Colonic mucosa (tissue), 4 donors: ENCODE measurements around the gene MAST2. TPM values are rescaled to one million over a fixed set of nuclear protein-coding genes. Genes with fewer than 3 reads are reported as not detected.

ENCODE experiments used
- DNase-seq: peaks from one replicate; pipeline ENCODE4 v3.0.0-alpha.2; 2020
- H3K27ac ChIP-seq: fragments of 200-600 bp; one replicate; pipeline ENCODE4 v1.8.0; 2021
- H3K27me3 ChIP-seq: fragments of 200-600 bp; one replicate; pipeline ENCODE4 v1.8.0; 2021
- H3K36me3 ChIP-seq: fragments of 200-600 bp; one replicate; pipeline ENCODE4 v1.8.0; 2021
- H3K4me1 ChIP-seq: fragments of 200-600 bp; one replicate; pipeline ENCODE4 v1.8.0; 2021; ENCODE audit warnings: mild to moderate bottlenecking
- H3K4me3 ChIP-seq: fragments of 200-600 bp; one replicate; pipeline ENCODE4 v1.8.0; 2021
- H3K9ac ChIP-seq, 2 donors: one replicate each; pipeline ENCODE4 v1.7.0; 2013; ENCODE audit warnings: control low read depth in 2 of 2, low read depth in 2 of 2, low read length in 2 of 2
- H3K9me3 ChIP-seq: fragments of 200-600 bp; one replicate; pipeline ENCODE4 v1.8.0; 2021
- CTCF ChIP-seq: fragments of 200-600 bp; IDR thresholded peaks from one replicate; pipeline ENCODE4 v1.8.0; 2022; ENCODE audit warnings: antibody characterized with exemption, mild to moderate bottlenecking
- intact Hi-C: fragments of 100-400 bp; cut with DNase I; formaldehyde crosslinking; loops from one replicate; pipeline ENCODE4 v1.14.1; 2022
- total RNA-seq, 2 donors: library from RNA; stranded (reverse); fragmentation: NEBNext Ultra II Directional in 1 of 2; extraction: Animal tissue kit (Norgen Biotek cat#: 25700) in 1 of 2; gene quantifications; one replicate each; pipeline ENCODE4 v1.2.1, GENCODE V29; 2021
- donor health status: healthy.
- donor health status: DM: no; HTN: no; CAD: no.
- donor health status: DM: no; HTN: no; CAD: no.

Gene MAST2
- total RNA-seq, 2 donors from 2014 or later = 76.3 to 79.1 TPM

- H3K9ac ChIP-seq = no peak overlapping the region
- H3K4me1 ChIP-seq = no peaks in the 10 kb centered on the region
- H3K9me3 ChIP-seq = no peaks in the 10 kb centered on the region
- intact Hi-C loops = no loop called here
- H3K27me3 ChIP-seq = no peaks in the 10 kb centered on the region
- H3K36me3 ChIP-seq = no peaks in the 10 kb centered on the region
- H3K27ac ChIP-seq = no peak overlapping the region
- TF ChIP-seq CTCF = no peak
- no peak for DNase-seq
- no peak overlapping the region for H3K4me3 ChIP-seq
Measured at GRCh38 chr1:45789601-45790000, 13.8 kb upstream of the MAST2 start.

GRCh38 chr1:45792744-45793143 is 10.7 kb upstream of the MAST2 start:
- H3K9ac ChIP-seq = no peak overlapping the region
- H3K4me3 ChIP-seq = no peak overlapping the region
- H3K9me3 ChIP-seq = no peaks in the 10 kb centered on the region
- no peaks in the 10 kb centered on the region for H3K27me3 ChIP-seq
- intact Hi-C loops = no loop called here
- no peak for DNase-seq
- H3K36me3 ChIP-seq = no peaks in the 10 kb centered on the region
- TF ChIP-seq CTCF = no peak
- no peak overlapping the region for H3K27ac ChIP-seq
- H3K4me1 ChIP-seq = no peaks in the 10 kb centered on the region

GRCh38 chr1:45793942-45794604 is 9.3 kb upstream of the MAST2 start:
- H3K9me3 ChIP-seq = no peaks in the 10 kb centered on the region
- H3K4me1 ChIP-seq = no peaks in the 10 kb centered on the region
- no peak for TF ChIP-seq CTCF
- H3K27ac ChIP-seq = no peak overlapping the region
- no peaks in the 10 kb centered on the region for H3K36me3 ChIP-seq
- intact Hi-C loops = no loop called here
- H3K9ac ChIP-seq = no peak overlapping the region
- no peak for DNase-seq
- no peak overlapping the region for H3K4me3 ChIP-seq
- no peaks in the 10 kb centered on the region for H3K27me3 ChIP-seq

GRCh38 chr1:45796381-45796780 is 7.0 kb upstream of the MAST2 start:
- Histone ChIP-seq H3K9ac (no peak overlapping the region), H3K4me3 (no peak overlapping the region), H3K36me3 (no peaks in the 10 kb centered on the region), H3K27me3 (no peaks in the 10 kb centered on the region), H3K4me1 (no peaks in the 10 kb centered on the region), H3K9me3 (no peaks in the 10 kb centered on the region), H3K27ac (no peak overlapping the region)
- intact Hi-C loops = no loop called here
- no peak for DNase-seq
- no peak for TF ChIP-seq CTCF

GRCh38 chr1:45796946-45797345 is 6.5 kb upstream of the MAST2 start:
- intact Hi-C loops = no loop called here
- Histone ChIP-seq H3K27me3 (no peaks in the 10 kb centered on the region), H3K9me3 (no peaks in the 10 kb centered on the region), H3K36me3 (no peaks in the 10 kb centered on the region), H3K27ac (no peak overlapping the region), H3K4me1 (no peaks in the 10 kb centered on the region), H3K9ac (no peak overlapping the region), H3K4me3 (no peak overlapping the region)
- DNase-seq = no peak
- TF ChIP-seq CTCF = no peak
